RWPE1 (cell line): ENCODE measurements around the gene BDH2.

Experiments used
- CTCF ChIA-PET: fragments of 350-600 bp; sonication (Branson Sonifier 250); formaldehyde crosslinking; extraction: SDS; loops from one replicate; lab custom pipeline; 2021; lab: Yijun Ruan, JAX
- POLR2A ChIA-PET: fragments of 400-600 bp; formaldehyde crosslinking; extraction: SDS; loops from one replicate; lab custom pipeline; 2020; ENCODE audit warnings: antibody characterized with exemption; ENCODE audit not compliant: low non-redundant PET; lab: Yijun Ruan, JAX
- DNase-seq: peaks from one replicate; pipeline ENCODE4 v3.0.0; 2012; ENCODE audit warnings: low spot score
- H3K27ac ChIP-seq: fragments of 450-650 bp; 2 replicates; pipeline ENCODE4 v1.5.1; 2017
- TF ChIP-seq, protein P1 (sequence below): fragments of 450-650 bp; conservative IDR thresholded peaks from 2 replicates; pipeline ENCODE4 v1.5.1; 2017; ENCODE audit warnings: low read depth, mild to moderate bottlenecking

The BDH2 gene

DNA sequence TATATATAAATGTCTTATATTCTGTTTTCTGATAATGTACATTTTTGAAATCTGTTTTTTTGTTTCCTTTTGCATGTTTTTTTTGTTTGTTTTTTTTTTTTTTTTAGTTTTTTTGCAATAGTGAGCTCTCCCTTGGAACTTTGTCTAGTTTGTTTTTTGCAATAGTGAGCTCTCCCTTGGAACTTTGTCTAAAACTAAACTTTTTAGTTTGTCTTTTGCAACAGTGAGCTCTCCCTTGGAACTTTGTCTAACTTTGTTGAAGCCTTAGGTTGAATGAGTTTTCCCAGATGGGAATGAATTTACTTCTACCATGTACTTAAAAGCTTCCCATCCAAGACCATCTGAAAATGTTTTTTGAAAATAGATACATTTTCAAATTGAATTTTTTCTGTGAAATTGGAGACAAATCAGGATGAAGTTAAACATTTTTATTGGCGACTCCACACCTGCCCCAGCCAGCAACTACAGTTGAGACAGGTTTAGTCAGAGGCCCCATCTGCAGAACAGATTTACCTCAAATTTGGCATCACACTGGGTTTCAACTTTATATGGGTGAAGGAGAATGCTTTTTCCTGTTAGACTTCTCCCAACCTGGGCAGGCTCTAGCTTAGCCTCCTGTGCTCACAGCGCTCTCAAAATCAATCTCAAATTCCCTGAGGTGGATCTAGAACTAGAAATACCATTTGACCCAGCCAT is 39.0 kb downstream of the BDH2 start:
- H3K27ac ChIP-seq: no peak overlapping the region
- DNase-seq: no peak
- POLR2A ChIA-PET: interaction anchor here (0.7 kb wide), 1 partner anchor 549 kb away, joined by 4 read pairs; no protein-coding TSS in a partner anchor
- TF ChIP-seq, protein P1, sequence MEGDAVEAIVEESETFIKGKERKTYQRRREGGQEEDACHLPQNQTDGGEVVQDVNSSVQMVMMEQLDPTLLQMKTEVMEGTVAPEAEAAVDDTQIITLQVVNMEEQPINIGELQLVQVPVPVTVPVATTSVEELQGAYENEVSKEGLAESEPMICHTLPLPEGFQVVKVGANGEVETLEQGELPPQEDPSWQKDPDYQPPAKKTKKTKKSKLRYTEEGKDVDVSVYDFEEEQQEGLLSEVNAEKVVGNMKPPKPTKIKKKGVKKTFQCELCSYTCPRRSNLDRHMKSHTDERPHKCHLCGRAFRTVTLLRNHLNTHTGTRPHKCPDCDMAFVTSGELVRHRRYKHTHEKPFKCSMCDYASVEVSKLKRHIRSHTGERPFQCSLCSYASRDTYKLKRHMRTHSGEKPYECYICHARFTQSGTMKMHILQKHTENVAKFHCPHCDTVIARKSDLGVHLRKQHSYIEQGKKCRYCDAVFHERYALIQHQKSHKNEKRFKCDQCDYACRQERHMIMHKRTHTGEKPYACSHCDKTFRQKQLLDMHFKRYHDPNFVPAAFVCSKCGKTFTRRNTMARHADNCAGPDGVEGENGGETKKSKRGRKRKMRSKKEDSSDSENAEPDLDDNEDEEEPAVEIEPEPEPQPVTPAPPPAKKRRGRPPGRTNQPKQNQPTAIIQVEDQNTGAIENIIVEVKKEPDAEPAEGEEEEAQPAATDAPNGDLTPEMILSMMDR: no peak
- CTCF ChIA-PET: no interaction called here

DNA sequence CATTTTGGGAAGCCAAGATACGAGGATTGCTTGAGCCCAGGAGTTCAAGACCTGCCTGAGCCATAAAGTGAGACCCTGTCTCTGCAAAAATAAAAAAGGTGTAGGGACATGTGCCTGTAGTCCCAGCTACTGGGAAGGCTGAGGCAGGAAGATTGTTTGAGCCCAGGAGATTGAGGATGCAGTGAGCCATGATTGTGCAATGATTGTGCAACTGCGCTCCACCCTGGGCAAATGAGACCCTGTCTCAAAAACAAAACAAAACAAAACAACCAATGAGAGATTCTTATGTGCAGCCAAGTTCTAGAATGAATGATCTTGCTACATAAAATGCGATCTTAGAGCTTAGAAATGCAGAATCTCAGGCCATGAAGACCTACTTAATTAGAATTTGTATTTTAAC is 45.6 kb downstream of the BDH2 start:
- ChIA-PET POLR2A (no interaction called here), CTCF (interaction anchor here (0.8 kb wide), 1 partner anchor 8 kb away, joined by 3 read pairs; no protein-coding TSS in a partner anchor)
- no peak for DNase-seq
- TF ChIP-seq, protein P1: no peak
- no peak overlapping the region for H3K27ac ChIP-seq

- POLR2A ChIA-PET: no interaction called here
- H3K27ac ChIP-seq: no peak overlapping the region
- CTCF ChIA-PET: no interaction called here
- no peak for DNase-seq
- TF ChIP-seq, protein P1: no peak
Measured at GRCh38 chr4:103052779-103053178, 46.9 kb downstream of the BDH2 start.

DNA sequence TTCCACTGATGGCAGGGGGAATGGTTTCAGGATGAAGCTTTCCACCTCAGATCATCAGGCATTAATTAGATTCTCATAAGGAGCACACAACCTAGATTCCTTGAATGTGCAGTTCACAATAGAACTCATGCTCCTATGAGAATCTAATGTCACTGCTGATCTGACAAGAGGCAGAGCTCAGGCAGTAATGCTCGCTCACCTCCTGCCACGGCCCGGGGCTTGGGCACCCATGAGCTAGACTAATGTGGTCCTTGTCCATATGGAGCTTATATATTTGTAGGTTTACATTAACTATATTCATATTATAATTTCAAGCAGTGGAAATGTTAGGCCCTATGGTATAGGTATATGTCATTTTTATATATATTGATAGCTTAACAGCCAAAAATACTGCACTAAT is 47.5 kb downstream of the BDH2 start:
- H3K27ac ChIP-seq: no peak overlapping the region
- ChIA-PET CTCF (no interaction called here), POLR2A (no interaction called here)
- no peak for DNase-seq
- TF ChIP-seq, protein P1: no peak

DNA sequence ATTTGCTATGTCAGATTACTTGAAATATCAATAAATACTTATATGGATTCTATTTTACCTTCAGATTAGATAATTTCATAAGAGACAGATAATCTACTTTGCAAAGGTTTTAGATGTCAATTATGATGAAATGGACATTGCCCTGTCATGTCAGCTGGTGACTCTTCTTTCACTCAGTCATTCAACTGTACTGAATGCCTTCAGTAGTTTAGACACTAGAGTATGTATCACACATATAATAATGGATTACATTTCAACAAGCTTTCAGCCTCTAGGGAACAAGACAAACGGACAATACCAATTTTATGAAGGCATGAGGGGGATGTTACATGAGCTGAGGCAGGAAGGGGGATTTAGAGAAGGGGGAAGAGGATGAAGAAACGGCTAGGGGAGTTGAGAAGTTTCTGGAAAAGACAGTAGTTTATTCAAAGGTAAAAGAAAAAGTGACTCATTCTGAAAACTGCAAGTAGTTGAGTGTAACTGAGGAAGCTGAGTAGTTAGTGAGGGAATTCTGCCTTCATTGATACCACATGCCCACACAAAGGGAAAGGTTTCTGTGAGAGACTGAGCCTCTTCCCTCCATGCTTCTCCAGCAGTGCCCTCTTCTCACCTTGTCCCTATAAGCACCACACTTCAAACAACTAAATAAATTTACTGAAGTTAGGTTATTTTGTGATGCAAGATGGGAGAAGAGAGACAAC is 48.7 kb downstream of the BDH2 start:
- TF ChIP-seq, protein P1: no peak
- POLR2A ChIA-PET: no interaction called here
- DNase-seq: no peak
- no peak overlapping the region for H3K27ac ChIP-seq
- CTCF ChIA-PET: no interaction called here

DNA sequence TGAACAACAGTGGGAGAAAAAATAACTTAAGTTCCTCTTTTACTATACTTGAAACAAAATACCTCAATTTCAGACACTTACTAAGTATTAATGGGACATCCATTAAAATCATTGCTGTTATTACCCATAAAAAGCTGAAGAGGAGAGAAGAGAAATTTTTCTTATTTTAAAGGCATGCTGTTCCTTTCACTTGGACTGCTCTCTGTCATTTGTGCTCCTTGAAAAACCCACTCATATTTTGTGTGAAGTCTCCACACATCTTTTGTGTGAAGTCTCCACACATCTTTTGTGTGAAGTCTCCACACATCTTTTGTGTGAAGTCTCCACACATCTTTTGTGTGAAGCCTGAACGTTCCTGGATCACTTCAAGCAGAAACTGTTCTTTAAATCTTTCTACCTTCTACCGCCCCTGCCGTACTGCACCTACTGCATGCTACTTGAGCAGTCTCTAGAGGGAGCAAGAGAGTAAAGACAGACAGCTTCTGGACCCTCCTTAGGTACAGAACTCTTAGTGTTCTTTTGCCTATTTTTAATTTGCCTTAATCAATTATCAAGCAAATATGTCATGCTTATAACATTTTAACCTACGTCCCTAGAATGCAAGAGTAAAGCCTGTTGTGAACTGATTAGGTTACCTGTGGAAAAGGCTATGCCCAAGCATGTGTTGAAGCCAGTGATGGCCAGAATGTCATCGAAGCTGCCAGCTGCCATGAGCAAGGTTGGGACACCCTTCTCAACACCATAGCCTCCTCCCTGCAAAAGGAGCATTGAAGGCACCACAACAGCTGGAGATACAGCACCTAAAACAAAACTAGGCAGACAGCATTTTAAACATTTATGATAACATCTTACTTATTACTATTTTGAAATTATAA is 53.0 kb downstream of the BDH2 start:
- peak; percentile 32 for DNase-seq
- TF ChIP-seq, protein P1: peak; percentile 70
- ChIA-PET POLR2A (no interaction called here), CTCF (interaction anchor here (0.6 to 1.0 kb wide), 6 partner anchors 15 to 593 kb away, joined by 3 to 4 read pairs (median 3); no protein-coding TSS in a partner anchor)
- H3K27ac ChIP-seq: no peak overlapping the region
